ENCODE results near the gene ATP12A. TPM values are rescaled to one million over a fixed set of nuclear protein-coding genes. Genes with fewer than 3 reads are reported as not detected.
A peak's percentile ranks its signal among the peaks of the same experiment; 100 is the strongest.

The ATP12A gene
- total and polyA plus RNA-seq, 2 donors (not counting 1 experiment from before 2014, with no cell fraction given), result not detected

DNA sequence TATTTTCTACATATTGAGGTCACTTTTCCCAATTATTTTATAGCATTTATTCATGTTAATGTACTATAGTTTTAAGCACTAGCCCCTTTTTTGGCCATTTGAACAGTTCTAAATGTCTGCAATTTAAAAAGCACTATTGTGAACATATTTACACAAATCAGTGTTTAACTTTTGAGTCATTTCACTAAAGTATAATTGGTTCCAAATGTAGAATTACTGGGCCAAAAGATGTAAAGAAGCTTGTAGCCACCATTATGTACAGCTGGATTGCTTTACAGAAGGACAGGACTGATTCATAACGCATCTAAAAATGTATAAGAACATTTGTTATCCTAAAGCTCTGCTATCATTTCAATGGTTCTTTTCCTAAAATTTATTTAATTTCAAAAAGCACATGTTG, 16.6 kb upstream of the ATP12A start:
- Histone ChIP-seq H3K4me1 (ENCODE audit: control insufficient read depth, extremely low read depth, insufficient read depth, low read length) (no peaks in the 10 kb centered on the region), H3K36me3 (ENCODE audit: control insufficient read depth, insufficient read depth, low read length) (no peaks in the 10 kb centered on the region), H3K27ac (ENCODE audit: insufficient read depth, low read length) (no peak overlapping the region), H3K4me2 (ENCODE audit: extremely low read depth, insufficient read depth, low read length) (no peak overlapping the region), H4K20me1 (ENCODE audit: control insufficient read depth, extremely low read depth, insufficient read depth, low read length) (no peaks in the 10 kb centered on the region), H3K27me3 (ENCODE audit: control insufficient read depth, insufficient read depth, low read length) (no peaks in the 10 kb centered on the region), H2AFZ (ENCODE audit: low read length) (no peak overlapping the region), H3K9me3 (ENCODE audit: control insufficient read depth, insufficient read depth, low read depth, low read length) (no peaks in the 10 kb centered on the region), H3K4me3 (replicated peaks in 1 of 4; ENCODE audit: control extremely low read depth in 1 of 4, insufficient read depth in 1 of 4, low read depth in 3 of 4, low read length in 4 of 4) (no peak overlapping the region), H3K79me2 (ENCODE audit: control insufficient read depth, insufficient read depth, low read length) (no peaks in the 10 kb centered on the region), H3K9ac (ENCODE audit: insufficient read depth, low read length) (no peak overlapping the region)
- no peak for DNase-seq (ENCODE audit: low read depth in 2 of 2)
- no peak for TF ChIP-seq EZH2 (IDR thresholded peaks at IDR 0.05; ENCODE audit: low read length, missing control alignments)
- TF ChIP-seq, protein P1, sequence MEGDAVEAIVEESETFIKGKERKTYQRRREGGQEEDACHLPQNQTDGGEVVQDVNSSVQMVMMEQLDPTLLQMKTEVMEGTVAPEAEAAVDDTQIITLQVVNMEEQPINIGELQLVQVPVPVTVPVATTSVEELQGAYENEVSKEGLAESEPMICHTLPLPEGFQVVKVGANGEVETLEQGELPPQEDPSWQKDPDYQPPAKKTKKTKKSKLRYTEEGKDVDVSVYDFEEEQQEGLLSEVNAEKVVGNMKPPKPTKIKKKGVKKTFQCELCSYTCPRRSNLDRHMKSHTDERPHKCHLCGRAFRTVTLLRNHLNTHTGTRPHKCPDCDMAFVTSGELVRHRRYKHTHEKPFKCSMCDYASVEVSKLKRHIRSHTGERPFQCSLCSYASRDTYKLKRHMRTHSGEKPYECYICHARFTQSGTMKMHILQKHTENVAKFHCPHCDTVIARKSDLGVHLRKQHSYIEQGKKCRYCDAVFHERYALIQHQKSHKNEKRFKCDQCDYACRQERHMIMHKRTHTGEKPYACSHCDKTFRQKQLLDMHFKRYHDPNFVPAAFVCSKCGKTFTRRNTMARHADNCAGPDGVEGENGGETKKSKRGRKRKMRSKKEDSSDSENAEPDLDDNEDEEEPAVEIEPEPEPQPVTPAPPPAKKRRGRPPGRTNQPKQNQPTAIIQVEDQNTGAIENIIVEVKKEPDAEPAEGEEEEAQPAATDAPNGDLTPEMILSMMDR (conservative IDR thresholded peaks at IDR 0.05 in 1 of 2, IDR thresholded peaks at IDR 0.05 in 1 of 2; ENCODE audit: low read depth in 1 of 2, low read length in 2 of 2), result no peak

GRCh38 chr13:24664726-24665409, 15.3 kb upstream of the ATP12A start:
- H2AFZ ChIP-seq (ENCODE audit: low read length), result no peak overlapping the region
- no peaks in the 10 kb centered on the region for H3K27me3 ChIP-seq (ENCODE audit: control insufficient read depth, insufficient read depth, low read length)
- H3K9me3 ChIP-seq (ENCODE audit: control insufficient read depth, insufficient read depth, low read depth, low read length), result no peaks in the 10 kb centered on the region
- no peaks in the 10 kb centered on the region for H3K4me1 ChIP-seq (ENCODE audit: control insufficient read depth, extremely low read depth, insufficient read depth, low read length)
- no peaks in the 10 kb centered on the region for H3K36me3 ChIP-seq (ENCODE audit: control insufficient read depth, insufficient read depth, low read length)
- no peak overlapping the region for H3K4me2 ChIP-seq (ENCODE audit: extremely low read depth, insufficient read depth, low read length)
- peak in 1 of 2 donors; percentile 83 for DNase-seq (ENCODE audit: low read depth in 2 of 2)
- no peak overlapping the region for H3K9ac ChIP-seq (ENCODE audit: insufficient read depth, low read length)
- no peak overlapping the region for H3K4me3 ChIP-seq (replicated peaks in 1 of 4; ENCODE audit: control extremely low read depth in 1 of 4, insufficient read depth in 1 of 4, low read depth in 3 of 4, low read length in 4 of 4)
- no peaks in the 10 kb centered on the region for H4K20me1 ChIP-seq (ENCODE audit: control insufficient read depth, extremely low read depth, insufficient read depth, low read length)
- no peak overlapping the region for H3K27ac ChIP-seq (ENCODE audit: insufficient read depth, low read length)
- TF ChIP-seq, protein P1 (conservative IDR thresholded peaks at IDR 0.05 in 1 of 2, IDR thresholded peaks at IDR 0.05 in 1 of 2; ENCODE audit: low read depth in 1 of 2, low read length in 2 of 2), result no peak
- no peak for TF ChIP-seq EZH2 (IDR thresholded peaks at IDR 0.05; ENCODE audit: low read length, missing control alignments)
- H3K79me2 ChIP-seq (ENCODE audit: control insufficient read depth, insufficient read depth, low read length), result no peaks in the 10 kb centered on the region

GRCh38 chr13:24668511-24668910, 11.7 kb upstream of the ATP12A start:
- no peak overlapping the region for H2AFZ ChIP-seq (ENCODE audit: low read length)

More at GRCh38 chr13:24668511-24668910, 11.7 kb upstream of the ATP12A start:
- TF ChIP-seq, protein P1 (conservative IDR thresholded peaks at IDR 0.05 in 1 of 2, IDR thresholded peaks at IDR 0.05 in 1 of 2; ENCODE audit: low read depth in 1 of 2, low read length in 2 of 2), result no peak
- no peak for TF ChIP-seq EZH2 (IDR thresholded peaks at IDR 0.05; ENCODE audit: low read length, missing control alignments)
- H3K79me2 ChIP-seq (ENCODE audit: control insufficient read depth, insufficient read depth, low read length), result no peaks in the 10 kb centered on the region
- no peak overlapping the region for H3K9ac ChIP-seq (ENCODE audit: insufficient read depth, low read length)
- DNase-seq (ENCODE audit: low read depth in 2 of 2), result no peak
- H4K20me1 ChIP-seq (ENCODE audit: control insufficient read depth, extremely low read depth, insufficient read depth, low read length), result no peaks in the 10 kb centered on the region
- no peak overlapping the region for H3K4me3 ChIP-seq (replicated peaks in 1 of 4; ENCODE audit: control extremely low read depth in 1 of 4, insufficient read depth in 1 of 4, low read depth in 3 of 4, low read length in 4 of 4)
- no peak overlapping the region for H3K4me2 ChIP-seq (ENCODE audit: extremely low read depth, insufficient read depth, low read length)
- no peaks in the 10 kb centered on the region for H3K27me3 ChIP-seq (ENCODE audit: control insufficient read depth, insufficient read depth, low read length)
- peaks cover 4% of the 10 kb centered on the region for H3K4me1 ChIP-seq (ENCODE audit: control insufficient read depth, extremely low read depth, insufficient read depth, low read length)
- no peaks in the 10 kb centered on the region for H3K36me3 ChIP-seq (ENCODE audit: control insufficient read depth, insufficient read depth, low read length)
- H3K27ac ChIP-seq (ENCODE audit: insufficient read depth, low read length), result no peak overlapping the region
- no peaks in the 10 kb centered on the region for H3K9me3 ChIP-seq (ENCODE audit: control insufficient read depth, insufficient read depth, low read depth, low read length)

All from fibroblast of lung (primary cell).